ENCODE data around the gene SLC7A9.

Gene SLC7A9

DNA sequence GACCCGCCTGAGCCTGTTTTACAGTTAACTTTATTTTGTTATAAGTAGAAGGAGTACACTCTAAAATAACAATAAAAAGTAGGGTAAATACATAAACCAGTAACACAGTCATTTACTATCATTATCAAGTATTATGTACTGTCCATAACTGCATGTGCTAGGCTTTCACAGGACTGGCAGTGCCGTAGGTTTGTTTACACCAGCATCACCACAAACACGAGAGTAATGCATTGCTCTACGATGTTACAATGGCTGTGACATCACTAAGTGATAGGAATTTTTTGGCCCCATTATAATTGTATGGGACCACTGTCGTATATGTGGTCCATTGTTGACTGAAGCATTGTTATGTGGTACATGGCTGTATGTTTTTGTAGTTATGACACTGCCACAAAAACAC is 41.3 kb upstream of the SLC7A9 start:
- no peak overlapping the region for H3K4me3 ChIP-seq (replicated peaks in 1 of 2; ENCODE audit: low read depth in 2 of 2, low read length in 2 of 2)
- no peak for TF ChIP-seq CTCF (IDR thresholded peaks at IDR 0.05; ENCODE audit: low read depth, low read length)
- no peak for DNase-seq (ENCODE audit: low read depth in 2 of 2)

DNA sequence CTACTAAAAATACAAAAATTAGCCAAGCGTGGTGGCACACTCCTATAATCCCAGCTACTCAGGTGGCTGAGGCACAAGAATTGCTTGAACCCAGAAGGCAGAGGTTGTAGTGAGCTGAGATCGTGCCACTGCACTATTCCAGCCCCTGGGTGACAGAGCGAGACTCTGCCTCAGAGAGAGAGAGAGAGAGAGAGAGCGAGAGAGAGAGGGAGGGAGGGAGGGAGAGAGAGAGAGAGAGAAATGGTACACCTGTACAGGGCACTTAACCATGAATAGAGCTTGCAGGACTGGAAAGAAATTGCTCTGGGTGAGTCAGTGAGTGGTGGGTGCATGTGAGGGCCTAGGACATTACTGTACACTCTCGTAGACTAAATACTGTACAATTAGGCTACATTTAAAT is 40.5 kb upstream of the SLC7A9 start:
- H3K4me3 ChIP-seq (replicated peaks in 1 of 2; ENCODE audit: low read depth in 2 of 2, low read length in 2 of 2), result no peak overlapping the region
- TF ChIP-seq CTCF (IDR thresholded peaks at IDR 0.05; ENCODE audit: low read depth, low read length), result no peak
- no peak for DNase-seq (ENCODE audit: low read depth in 2 of 2)

GRCh38 chr19:32909257-32909656 is 39.7 kb upstream of the SLC7A9 start:
- H3K4me3 ChIP-seq (replicated peaks in 1 of 2; ENCODE audit: low read depth in 2 of 2, low read length in 2 of 2), result no peak overlapping the region
- no peak for TF ChIP-seq CTCF (IDR thresholded peaks at IDR 0.05; ENCODE audit: low read depth, low read length)
- DNase-seq (ENCODE audit: low read depth in 2 of 2), result no peak

- DNase-seq (ENCODE audit: low read depth in 2 of 2), result no peak
- no peak for TF ChIP-seq CTCF (IDR thresholded peaks at IDR 0.05; ENCODE audit: low read depth, low read length)
- no peak overlapping the region for H3K4me3 ChIP-seq (replicated peaks in 1 of 2; ENCODE audit: low read depth in 2 of 2, low read length in 2 of 2)
These were observed 39.1 kb upstream of the SLC7A9 start for GRCh38 chr19:32908641-32909190.

DNA sequence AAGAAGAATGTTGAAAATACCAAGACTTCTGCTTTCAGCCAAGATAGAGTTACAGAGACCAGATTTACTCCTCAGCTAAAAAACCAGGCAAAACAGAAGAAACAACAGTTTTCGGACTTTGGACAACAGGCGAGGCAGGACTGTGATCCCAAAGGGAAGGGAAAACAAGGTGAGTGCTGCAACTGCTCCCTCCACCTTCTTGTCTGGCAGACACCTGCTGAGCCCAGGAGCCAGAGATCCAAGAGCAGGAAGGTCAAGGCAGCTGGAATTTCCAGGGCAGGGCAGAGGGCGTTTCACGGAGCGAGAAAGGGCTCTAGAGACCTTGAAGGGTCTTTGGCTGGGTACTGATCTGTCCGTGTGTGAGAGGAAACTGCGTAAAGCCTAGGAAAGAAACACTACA is 32.9 kb upstream of the SLC7A9 start:
- DNase-seq (ENCODE audit: low read depth in 2 of 2), result no peak
- no peak overlapping the region for H3K4me3 ChIP-seq (replicated peaks in 1 of 2; ENCODE audit: low read depth in 2 of 2, low read length in 2 of 2)
- TF ChIP-seq CTCF (IDR thresholded peaks at IDR 0.05; ENCODE audit: low read depth, low read length), result no peak

DNA sequence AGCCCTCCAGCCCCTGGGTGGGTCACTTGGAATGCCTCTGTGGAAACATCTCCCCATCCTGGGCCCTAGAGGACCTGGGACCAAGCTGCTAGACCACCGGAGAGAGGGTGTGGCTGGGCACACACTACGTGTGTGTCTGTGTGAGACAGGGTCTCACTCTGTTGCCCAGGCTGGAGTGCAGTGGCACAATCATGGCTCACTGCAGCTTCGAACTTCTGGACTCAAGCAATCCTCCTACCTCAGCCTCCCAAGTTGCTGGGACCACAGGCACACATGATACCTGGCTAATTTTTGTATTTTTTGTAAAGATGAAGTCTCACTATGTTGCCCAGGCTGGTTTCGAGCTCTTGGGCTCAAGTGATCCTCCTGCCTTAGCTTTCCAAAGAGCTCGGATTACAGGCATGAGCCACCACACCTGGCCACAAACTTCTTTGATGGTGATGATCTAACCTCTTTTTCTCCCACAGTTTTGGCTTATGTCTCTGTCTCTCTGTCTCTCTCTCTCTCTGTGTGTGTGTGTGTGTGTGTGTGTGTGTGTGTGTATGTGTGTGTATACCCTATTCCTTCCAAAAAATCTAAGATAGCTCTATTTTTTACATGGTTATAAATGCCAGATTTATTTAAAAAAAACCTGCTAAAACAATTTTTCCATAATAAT is 32.1 kb upstream of the SLC7A9 start:
- no peak for DNase-seq (ENCODE audit: low read depth in 2 of 2)
- no peak for TF ChIP-seq CTCF (IDR thresholded peaks at IDR 0.05; ENCODE audit: low read depth, low read length)
- H3K4me3 ChIP-seq (replicated peaks in 1 of 2; ENCODE audit: low read depth in 2 of 2, low read length in 2 of 2), result no peak overlapping the region
